Bronchial epithelial cell (primary cell): ENCODE measurements around the gene ARL13B. TPM values are rescaled to one million over a fixed set of nuclear protein-coding genes. Genes with fewer than 3 reads are reported as not detected.
"Not testable (repeated sequence)": the region's sequence is repeated elsewhere in the genome, so short reads cannot be mapped to it uniquely, and the experiment has no call there.

Source experiments
- DNase-seq: peaks from one replicate; pipeline ENCODE4 v3.0.0-alpha.2; 2010; ENCODE audit warnings: low read depth
- FAIRE-seq: peaks from 2 replicates; lab custom pipeline; 2011; peaks lifted over from hg19 to GRCh38; lab: Jason Lieb, UNC
- H3K27me3 ChIP-seq: 2 replicates; pipeline ENCODE4 v1.5.1; 2011; ENCODE audit warnings: low read length; ENCODE audit not compliant: control insufficient read depth, insufficient read depth
- H3K36me3 ChIP-seq: 2 replicates; pipeline ENCODE4 v1.5.1; 2011; ENCODE audit warnings: low read length; ENCODE audit not compliant: control insufficient read depth, insufficient read depth
- H3K4me3 ChIP-seq: 2 replicates; pipeline ENCODE4 v1.5.1; 2011; ENCODE audit warnings: mild to moderate bottlenecking, low read depth, low read length, control low read depth
- total RNA-seq: library from RNA; depleted of rRNA; stranded (reverse); fragments of >200 nt; gene quantifications from 2 replicates; pipeline ENCODE4 v1.2.1, GENCODE V29; 2014
- TF ChIP-seq, protein P1 (sequence below): IDR thresholded peaks from 2 replicates; pipeline ENCODE4 v1.5.1; 2011; ENCODE audit warnings: mild to moderate bottlenecking, moderate library complexity, low read length, control low read depth, inconsistent platforms; ENCODE audit not compliant: insufficient read depth, severe bottlenecking

ARL13B gene
- total RNA-seq, 1 donor from 2014 or later, result 6.8 TPM

DNA sequence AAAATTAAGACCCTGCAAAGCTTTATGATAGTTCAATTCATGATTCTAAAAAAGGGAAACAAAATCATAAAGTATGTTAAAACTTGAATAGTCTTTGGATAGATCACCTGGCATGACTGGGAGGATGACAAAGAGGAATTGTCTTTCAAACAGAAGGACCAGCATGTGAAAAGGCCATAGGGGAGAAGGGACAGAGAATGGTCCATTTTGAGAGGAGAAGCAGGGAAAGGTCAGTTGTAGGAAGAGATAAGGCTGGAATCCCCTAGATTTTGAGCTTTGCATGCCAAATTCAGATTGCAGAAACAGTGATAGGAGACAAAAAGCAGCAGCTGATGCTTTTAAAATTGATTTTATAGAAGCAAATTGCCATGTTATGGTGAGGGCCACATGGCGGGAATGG lies 18.9 kb upstream of the ARL13B start:
- FAIRE-seq (no peak), DNase-seq (no peak)
- H3K27me3 ChIP-seq, result no peaks in the 10 kb centered on the region
- no peak overlapping the region for H3K4me3 ChIP-seq
- no peaks in the 10 kb centered on the region for H3K36me3 ChIP-seq
- TF ChIP-seq, protein P1, sequence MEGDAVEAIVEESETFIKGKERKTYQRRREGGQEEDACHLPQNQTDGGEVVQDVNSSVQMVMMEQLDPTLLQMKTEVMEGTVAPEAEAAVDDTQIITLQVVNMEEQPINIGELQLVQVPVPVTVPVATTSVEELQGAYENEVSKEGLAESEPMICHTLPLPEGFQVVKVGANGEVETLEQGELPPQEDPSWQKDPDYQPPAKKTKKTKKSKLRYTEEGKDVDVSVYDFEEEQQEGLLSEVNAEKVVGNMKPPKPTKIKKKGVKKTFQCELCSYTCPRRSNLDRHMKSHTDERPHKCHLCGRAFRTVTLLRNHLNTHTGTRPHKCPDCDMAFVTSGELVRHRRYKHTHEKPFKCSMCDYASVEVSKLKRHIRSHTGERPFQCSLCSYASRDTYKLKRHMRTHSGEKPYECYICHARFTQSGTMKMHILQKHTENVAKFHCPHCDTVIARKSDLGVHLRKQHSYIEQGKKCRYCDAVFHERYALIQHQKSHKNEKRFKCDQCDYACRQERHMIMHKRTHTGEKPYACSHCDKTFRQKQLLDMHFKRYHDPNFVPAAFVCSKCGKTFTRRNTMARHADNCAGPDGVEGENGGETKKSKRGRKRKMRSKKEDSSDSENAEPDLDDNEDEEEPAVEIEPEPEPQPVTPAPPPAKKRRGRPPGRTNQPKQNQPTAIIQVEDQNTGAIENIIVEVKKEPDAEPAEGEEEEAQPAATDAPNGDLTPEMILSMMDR, result no peak

DNA sequence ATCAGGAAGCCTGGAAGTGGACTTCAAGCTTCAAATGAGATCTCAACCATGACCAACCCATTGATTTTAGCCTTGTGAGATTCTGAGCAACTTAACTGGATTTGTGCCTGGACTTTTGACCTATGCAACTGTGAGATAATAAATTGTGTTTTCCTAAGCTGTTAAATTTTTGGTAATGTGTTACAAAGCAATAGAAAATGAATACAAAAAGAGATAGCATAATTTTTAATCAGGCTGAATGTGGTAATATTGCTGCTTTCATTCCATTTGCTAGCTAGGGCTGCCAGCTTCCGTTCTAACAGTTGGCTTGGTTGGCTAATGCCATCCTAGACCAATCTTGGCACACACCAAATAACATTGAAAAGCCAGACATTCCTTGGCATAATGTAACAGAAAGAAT lies 18.5 kb upstream of the ARL13B start:
- no peak for FAIRE-seq
- Histone ChIP-seq H3K36me3 (no peaks in the 10 kb centered on the region), H3K4me3 (no peak overlapping the region), H3K27me3 (no peaks in the 10 kb centered on the region)
- TF ChIP-seq, protein P1, result no peak
- DNase-seq, result no peak

DNA sequence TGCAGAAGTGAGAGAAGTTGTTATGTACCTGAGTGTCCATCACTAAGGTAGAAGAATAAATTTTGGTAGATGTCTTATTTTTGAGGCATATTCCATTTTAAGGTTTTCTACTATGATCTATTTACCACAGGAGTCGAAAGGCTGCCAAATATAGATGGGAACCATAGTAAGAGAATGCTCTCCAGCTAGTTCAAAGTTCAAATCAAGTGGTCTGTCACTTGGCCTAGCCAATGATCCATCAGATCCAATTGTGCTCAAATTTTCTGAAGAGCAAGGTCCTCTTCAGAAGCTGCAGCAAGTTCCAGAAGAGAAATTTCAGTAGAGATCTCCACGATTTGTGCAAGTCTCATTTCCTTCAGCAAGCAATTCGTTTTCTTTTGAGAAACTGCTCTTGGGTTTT lies 17.2 kb upstream of the ARL13B start:
- TF ChIP-seq, protein P1, result no peak
- DNase-seq (no peak), FAIRE-seq (no peak)
- Histone ChIP-seq H3K36me3 (no peaks in the 10 kb centered on the region), H3K4me3 (no peak overlapping the region), H3K27me3 (no peaks in the 10 kb centered on the region)

DNA sequence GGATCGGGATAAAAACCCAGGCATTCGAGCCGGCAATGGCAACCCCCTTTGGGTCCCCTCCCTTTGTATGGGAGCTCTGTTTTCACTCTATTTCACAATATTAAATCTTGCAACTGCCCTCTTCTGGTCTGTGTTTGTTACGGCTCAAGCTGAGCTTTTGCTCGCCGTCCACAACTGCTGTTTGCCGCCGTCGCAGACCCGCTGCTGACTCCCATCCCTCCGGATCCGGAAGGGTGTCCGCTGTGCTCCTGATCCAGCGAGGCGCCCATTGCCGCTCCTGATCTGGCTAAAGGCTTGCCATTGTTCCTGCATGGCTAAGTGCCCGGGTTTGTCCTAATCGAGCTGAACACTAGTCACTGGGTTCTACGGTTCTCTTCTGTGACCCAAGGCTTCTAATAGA lies 14.8 kb upstream of the ARL13B start:
- H3K36me3 ChIP-seq, H3K27me3 ChIP-seq, DNase-seq, FAIRE-seq, H3K4me3 ChIP-seq: not testable (repeated sequence)

DNA sequence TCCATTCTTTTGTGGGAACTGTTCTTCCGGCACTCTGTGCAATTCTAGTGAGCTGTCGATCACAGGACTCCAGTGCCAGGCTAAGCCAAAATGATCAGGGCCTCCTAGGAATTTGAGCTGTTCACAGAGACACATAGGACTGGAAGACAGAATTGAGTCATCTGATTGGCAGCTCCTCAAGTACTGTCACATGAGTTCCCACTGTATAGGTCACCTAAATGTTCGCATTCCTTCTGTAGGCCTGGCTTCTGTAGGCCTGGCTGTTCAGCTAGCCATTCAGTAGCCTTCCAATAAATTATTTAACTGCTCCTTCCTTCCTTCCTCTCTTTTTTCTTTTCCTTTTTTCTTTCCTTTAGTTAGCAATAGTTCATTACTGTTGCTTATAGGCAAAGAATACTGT lies 10.5 kb upstream of the ARL13B start:
- FAIRE-seq (no peak), DNase-seq (peak; percentile 58)
- H3K36me3 ChIP-seq, result no peaks in the 10 kb centered on the region
- H3K4me3 ChIP-seq, result no peak overlapping the region
- H3K27me3 ChIP-seq, result no peaks in the 10 kb centered on the region
- TF ChIP-seq, protein P1, result no peak

DNA sequence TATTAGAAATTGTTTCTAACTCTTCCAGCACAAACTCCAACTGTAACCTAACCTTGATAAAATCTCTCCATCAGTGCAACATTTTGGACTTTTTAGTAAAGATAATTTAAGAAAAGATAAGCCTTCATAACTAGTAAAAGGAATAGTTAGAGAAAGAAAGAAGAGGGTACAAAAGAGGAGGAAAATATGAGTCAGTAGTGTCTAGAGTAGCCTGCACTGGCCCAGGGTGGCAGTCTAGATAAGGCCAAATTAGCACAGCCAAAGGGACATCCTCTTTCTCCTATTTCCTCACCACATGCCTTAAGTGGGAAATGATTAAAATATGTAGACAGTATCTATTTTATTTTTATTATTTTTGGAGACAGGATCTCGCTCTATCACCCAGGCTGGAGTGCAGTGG lies 10.0 kb upstream of the ARL13B start:
- no peaks in the 10 kb centered on the region for H3K36me3 ChIP-seq
- no peaks in the 10 kb centered on the region for H3K27me3 ChIP-seq
- no peak overlapping the region for H3K4me3 ChIP-seq
- DNase-seq (no peak), FAIRE-seq (no peak)
- TF ChIP-seq, protein P1, result no peak
